KMS-11 (cell line): ENCODE measurements around the gene LGALS1.

ENCODE experiments used
- H2AFZ ChIP-seq: fragments of 200-600 bp; sonication (generic); 2 replicates; pipeline ENCODE4 v1.6.1; 2016; ENCODE audit warnings: antibody characterized with exemption, mixed run types, low read depth
- H3K27ac ChIP-seq: fragments of 200-600 bp; sonication (generic); 2 replicates; pipeline ENCODE4 v1.6.1; 2016; ENCODE audit warnings: mild to moderate bottlenecking, mixed run types
- H3K27me3 ChIP-seq: fragments of 200-600 bp; sonication (generic); 2 replicates; pipeline ENCODE4 v1.6.1; 2017; ENCODE audit warnings: mild to moderate bottlenecking, low read depth, mixed run types, moderate library complexity; ENCODE audit not compliant: insufficient read depth
- H3K36me3 ChIP-seq: fragments of 200-600 bp; sonication (generic); 2 replicates; pipeline ENCODE4 v1.6.1; 2017; ENCODE audit warnings: mild to moderate bottlenecking, mixed run types; ENCODE audit not compliant: insufficient read depth
- H3K4me1 ChIP-seq: fragments of 200-600 bp; sonication (generic); 2 replicates; pipeline ENCODE4 v1.6.1; 2016; ENCODE audit warnings: mild to moderate bottlenecking, low read depth, mixed run types; ENCODE audit not compliant: poor library complexity, severe bottlenecking
- H3K4me2 ChIP-seq: fragments of 200-600 bp; sonication (generic); 2 replicates; pipeline ENCODE4 v1.7.0; 2016; ENCODE audit warnings: mild to moderate bottlenecking, mixed run types
- H3K4me3 ChIP-seq: fragments of 200-600 bp; sonication (generic); IDR thresholded peaks from 2 replicates; pipeline ENCODE4 v1.6.1; 2017; ENCODE audit warnings: low read depth, low read length, mixed read lengths; ENCODE audit not compliant: insufficient read depth
- H3K79me2 ChIP-seq: fragments of 200-600 bp; sonication (generic); 2 replicates; pipeline ENCODE4 v1.6.1; 2016; ENCODE audit warnings: low read depth, mixed run types; ENCODE audit not compliant: insufficient read depth
- H3K9ac ChIP-seq: fragments of 200-600 bp; sonication (generic); 2 replicates; pipeline ENCODE4 v1.6.1; 2016; ENCODE audit warnings: mild to moderate bottlenecking, mixed run types
- H4K20me1 ChIP-seq: fragments of 200-600 bp; sonication (generic); 2 replicates; pipeline ENCODE4 v1.6.1; 2016; ENCODE audit warnings: mild to moderate bottlenecking, mixed run types; ENCODE audit not compliant: insufficient read depth
- CTCF ChIP-seq: fragments of 200-600 bp; sonication (generic); conservative IDR thresholded peaks from 2 replicates; pipeline ENCODE4 v1.6.1; 2017; ENCODE audit warnings: low read depth, mild to moderate bottlenecking, antibody characterized with exemption, low read length, moderate library complexity, mixed read lengths

LGALS1 gene

GRCh38 chr22:37679670-37680069 lies 4.2 kb downstream of the LGALS1 start:
- Histone ChIP-seq H3K4me1 (peaks cover 25% of the 10 kb centered on the region), H2AFZ (no peak overlapping the region), H3K36me3 (no peaks in the 10 kb centered on the region), H3K4me3 (no peak overlapping the region), H3K27ac (no peak overlapping the region), H3K4me2 (no peak overlapping the region), H4K20me1 (no peaks in the 10 kb centered on the region), H3K79me2 (peaks cover 8% of the 10 kb centered on the region; the same call in 1 of the 2 replicates), H3K9ac (no peak overlapping the region), H3K27me3 (no peaks in the 10 kb centered on the region)
- TF ChIP-seq CTCF, result no peak

- no peak overlapping the region for H2AFZ ChIP-seq
- no peak overlapping the region for H3K27ac ChIP-seq
- peaks cover 18% of the 10 kb centered on the region for H3K4me1 ChIP-seq
- H3K4me3 ChIP-seq, result no peak overlapping the region
- no peak overlapping the region for H3K9ac ChIP-seq
- no peak for TF ChIP-seq CTCF
- H3K79me2 ChIP-seq, result peaks cover 8% of the 10 kb centered on the region; the same call in 1 of the 2 replicates
- H4K20me1 ChIP-seq, result no peaks in the 10 kb centered on the region
- H3K27me3 ChIP-seq, result no peaks in the 10 kb centered on the region
- no peak overlapping the region for H3K4me2 ChIP-seq
- H3K36me3 ChIP-seq, result no peaks in the 10 kb centered on the region
Measured at GRCh38 chr22:37680191-37680851, 4.9 kb downstream of the LGALS1 start.

GRCh38 chr22:37681001-37681424 lies 5.6 kb downstream of the LGALS1 start:
- Histone ChIP-seq H3K4me1 (peaks cover 18% of the 10 kb centered on the region), H3K79me2 (peaks cover 7% of the 10 kb centered on the region; the same call in 1 of the 2 replicates), H3K36me3 (no peaks in the 10 kb centered on the region), H3K27me3 (no peaks in the 10 kb centered on the region), H4K20me1 (no peaks in the 10 kb centered on the region), H2AFZ (no peak overlapping the region), H3K4me2 (no peak overlapping the region), H3K27ac (no peak overlapping the region), H3K4me3 (no peak overlapping the region), H3K9ac (no peak overlapping the region)
- TF ChIP-seq CTCF, result no peak

DNA sequence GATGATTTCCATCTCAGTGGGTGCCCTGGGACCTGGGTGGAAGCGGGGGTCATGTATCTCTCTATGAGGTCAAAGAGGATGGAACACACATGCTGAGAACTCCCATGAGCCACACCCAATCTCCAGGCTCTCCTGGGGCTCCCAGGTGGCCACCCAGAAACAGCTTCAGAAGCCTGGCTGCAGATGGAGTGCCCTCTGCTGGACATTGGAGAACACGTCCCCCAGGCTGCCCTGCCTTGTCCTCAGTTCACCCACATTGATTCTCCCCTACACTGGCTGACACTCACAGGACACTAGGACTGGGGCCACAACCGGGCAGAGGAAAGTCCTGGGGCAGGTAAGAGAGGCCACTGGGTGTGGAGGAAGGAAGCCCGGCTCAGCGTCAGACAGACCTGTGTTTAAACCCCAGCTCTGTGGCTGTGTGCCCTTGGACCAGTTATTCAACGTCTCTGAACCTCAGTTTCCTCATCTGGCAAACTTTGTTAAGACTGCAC lies 6.2 kb downstream of the LGALS1 start:
- H4K20me1 ChIP-seq, result no peaks in the 10 kb centered on the region
- H3K27ac ChIP-seq, result no peak overlapping the region
- peak; percentile 75 for TF ChIP-seq CTCF
- H3K4me2 ChIP-seq, result no peak overlapping the region
- no peaks in the 10 kb centered on the region for H3K36me3 ChIP-seq
- H3K4me3 ChIP-seq, result no peak overlapping the region
- no peak overlapping the region for H3K9ac ChIP-seq
- H3K27me3 ChIP-seq, result no peaks in the 10 kb centered on the region
- H3K4me1 ChIP-seq, result peaks cover 18% of the 10 kb centered on the region
- H3K79me2 ChIP-seq, result peaks cover 4% of the 10 kb centered on the region; the same call in 1 of the 2 replicates
- no peak overlapping the region; the same call in 1 of the 2 replicates for H2AFZ ChIP-seq
